Measurements from ENCODE around the gene SH3BGRL3.

- TF ChIP-seq EZH2 (IDR thresholded peaks at IDR 0.05; ENCODE audit: insufficient read depth, low read length) (no peak), CTCF (IDR thresholded peaks at IDR 0.05; ENCODE audit: insufficient read depth, low read depth, low read length) (no peak)
These were observed 15.6 kb downstream of the SH3BGRL3 start for GRCh38 chr1:26295194-26296138.

Data from astrocyte (in vitro differentiated cells and primary cell).